HG02885 (cell line): ENCODE results near the gene IFT80.
A peak's percentile ranks its signal among the peaks of the same experiment; 100 is the strongest.

Experiments used
- ATAC-seq: cut with Tn5 transposase; IDR thresholded peaks from one replicate; pipeline ENCODE4 v1.9.1; 2021; ENCODE audit warnings: mild to moderate bottlenecking; ENCODE audit not compliant: unreplicated experiment, poor library complexity

Gene IFT80

DNA sequence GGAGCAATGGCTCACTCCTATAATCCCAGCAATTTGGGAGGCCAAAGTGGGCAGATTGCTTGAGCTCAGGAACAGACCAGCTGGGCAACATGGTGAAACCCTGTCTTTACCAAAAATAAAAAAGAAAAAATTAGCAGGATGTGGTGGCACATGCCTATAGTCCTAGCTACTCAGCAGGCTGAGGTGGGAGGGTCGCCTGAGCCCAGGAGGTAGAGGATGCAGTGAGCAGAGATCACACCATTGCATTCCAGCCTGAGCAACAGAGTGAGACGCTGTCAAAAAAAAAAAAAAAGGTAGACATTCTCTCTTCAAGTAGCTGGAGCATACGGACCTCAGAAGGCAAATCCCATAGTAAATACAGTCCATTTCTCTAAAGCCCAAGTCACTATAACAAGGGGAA, 180.9 kb downstream of the IFT80 start:
- no peak for ATAC-seq

DNA sequence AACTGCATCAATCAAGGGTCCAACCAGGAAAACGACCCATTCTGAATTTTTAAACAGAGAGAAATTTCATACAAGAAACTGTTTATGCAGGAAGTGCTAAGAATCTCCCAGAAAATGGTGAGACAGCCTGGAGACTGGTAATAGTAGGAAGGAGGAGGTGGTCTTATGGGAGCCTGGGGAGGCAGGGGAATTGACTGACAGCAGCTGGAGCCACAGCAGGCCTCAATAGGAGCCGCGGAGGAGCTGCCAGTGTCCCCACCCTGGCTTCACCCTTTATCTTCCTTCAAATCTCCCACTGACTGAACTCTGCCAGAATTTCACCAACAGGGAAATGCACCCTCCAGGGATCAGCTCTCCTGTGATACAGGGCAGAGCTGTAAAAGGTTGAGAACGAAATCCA, 181.3 kb downstream of the IFT80 start:
- no peak for ATAC-seq

DNA sequence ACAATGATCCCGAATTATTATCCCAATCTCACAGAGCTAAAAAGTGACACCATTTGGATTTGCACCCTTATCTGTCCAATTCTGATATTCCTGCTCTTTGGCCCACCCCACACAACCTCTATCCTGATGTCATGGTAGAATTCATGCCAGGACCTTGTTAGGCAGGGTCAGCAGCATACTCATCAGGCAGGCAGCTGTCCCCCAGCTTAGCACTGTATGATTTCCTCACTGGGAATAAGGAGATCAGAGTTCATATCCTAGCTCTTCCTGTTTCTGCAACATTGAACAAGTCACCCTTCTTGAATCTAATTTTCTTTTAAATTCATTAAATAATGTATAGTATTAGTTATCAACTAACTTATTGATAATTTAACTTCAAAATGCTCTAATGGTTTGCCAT, 185.8 kb downstream of the IFT80 start:
- ATAC-seq: no peak

DNA sequence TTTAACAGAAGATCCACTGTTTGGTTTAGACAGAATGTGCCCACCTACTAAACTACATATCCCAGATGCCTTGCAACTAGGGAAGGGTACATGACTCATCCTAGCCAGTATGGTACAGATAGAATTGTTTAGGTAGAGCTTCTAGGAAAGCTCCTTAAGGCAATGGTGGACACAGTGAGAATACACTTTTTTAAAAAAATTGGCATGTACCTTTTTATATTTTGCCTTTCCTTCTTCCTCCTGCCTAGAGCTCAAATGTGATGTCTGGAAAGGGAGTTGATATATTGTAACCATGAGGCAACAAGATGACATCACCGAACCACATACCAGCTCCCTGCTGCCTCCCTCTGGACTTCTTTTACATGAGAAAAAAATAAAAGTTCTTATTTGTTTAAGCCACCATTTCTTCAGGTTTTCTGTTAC, 188.2 kb downstream of the IFT80 start:
- ATAC-seq: peak; percentile 61

DNA sequence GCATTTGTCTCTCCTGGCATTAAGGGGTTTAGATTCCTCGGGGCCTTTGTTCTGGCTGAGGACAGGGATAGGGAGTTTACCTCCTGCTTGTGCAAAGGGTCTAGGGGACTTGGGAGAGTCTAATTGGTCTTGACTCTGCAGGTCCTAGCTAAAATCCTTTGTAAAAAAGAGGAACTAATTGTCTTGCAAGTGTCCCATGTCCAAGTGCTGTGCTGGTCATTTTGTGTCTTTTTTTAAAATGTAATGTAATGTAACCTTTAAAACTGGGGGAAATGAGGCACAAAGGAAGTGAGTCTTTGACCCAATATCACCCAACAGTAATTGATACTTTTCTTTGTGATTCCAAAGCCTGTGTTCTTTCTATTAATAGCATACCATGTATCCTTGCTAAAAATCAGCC, 188.7 kb downstream of the IFT80 start:
- no peak for ATAC-seq
